Effector memory CD8-positive, alpha-beta T cell (primary cell): ENCODE results near the gene DRGX.
A peak's percentile ranks its signal among the peaks of the same experiment; 100 is the strongest.

Experiments used
- ATAC-seq: fragments of 150-1000 bp; cut with Tn5 transposase; replicated peaks from 2 replicates; pipeline ENCODE4 v1.10.0; 2021; ENCODE audit warnings: mild to moderate bottlenecking, moderate library complexity
- DNase-seq, 3 experiments: peaks; one replicate each; pipeline ENCODE4 v3.0.0; 2021
- H3K27ac Mint-ChIP-seq, 2 donors: one replicate each; pipeline ENCODE4 v1.8.0; 2022; ENCODE audit warnings: mild to moderate bottlenecking in 2 of 2, mixed read lengths in 2 of 2, moderate library complexity in 2 of 2
- H3K27me3 Mint-ChIP-seq, 2 donors: one replicate each; pipeline ENCODE4 v1.8.0; 2022; ENCODE audit warnings: mixed read lengths in 2 of 2
- H3K36me3 Mint-ChIP-seq: one replicate; pipeline ENCODE4 v1.8.0; 2022; ENCODE audit warnings: mild to moderate bottlenecking, moderate library complexity, mixed read lengths; ENCODE audit not compliant: insufficient read depth
- H3K4me1 Mint-ChIP-seq, 2 donors: one replicate each; pipeline ENCODE4 v1.8.0; 2022; ENCODE audit warnings: low read depth in 2 of 2, mixed read lengths in 2 of 2
- H3K4me3 Mint-ChIP-seq, 2 donors: one replicate each; pipeline ENCODE4 v1.8.0; 2022; ENCODE audit warnings: mild to moderate bottlenecking in 2 of 2, mixed read lengths in 2 of 2, moderate library complexity in 2 of 2
- H3K9me3 Mint-ChIP-seq, 2 donors: one replicate each; pipeline ENCODE4 v1.8.0; 2022; ENCODE audit warnings: mixed read lengths in 2 of 2

The DRGX gene

GRCh38 chr10:49398986-49399385 is 3.1 kb upstream of the DRGX start:
- Mint-ChIP-seq H3K36me3 (no peaks in the 10 kb centered on the region), H3K4me3 (peak overlapping the region; percentile 6 to 62), H3K27ac (no peak overlapping the region), H3K27me3 (peaks cover 86 to 100% of the 10 kb centered on the region in 2 donors), H3K9me3 (no peaks in the 10 kb centered on the region), H3K4me1 (peaks cover 4 to 13% of the 10 kb centered on the region in 2 donors)
- DNase-seq (no peak), ATAC-seq (no peak)

GRCh38 chr10:49398000-49398861 is 2.3 kb upstream of the DRGX start:
- peak; percentile 91 for ATAC-seq
- DNase-seq: peak; percentile 50 to 52 (median 51)
- Mint-ChIP-seq H3K27ac (no peak overlapping the region), H3K4me3 (peak overlapping the region; percentile 6 to 62), H3K9me3 (no peaks in the 10 kb centered on the region), H3K27me3 (peaks cover 86 to 100% of the 10 kb centered on the region in 2 donors), H3K4me1 (peaks cover 4 to 13% of the 10 kb centered on the region in 2 donors), H3K36me3 (no peaks in the 10 kb centered on the region)

- H3K27me3 Mint-ChIP-seq: peaks cover 85 to 99% of the 10 kb centered on the region in 2 donors
- no peak for DNase-seq
- no peaks in the 10 kb centered on the region for H3K9me3 Mint-ChIP-seq
- ATAC-seq: no peak
- H3K27ac Mint-ChIP-seq: no peak overlapping the region
- no peaks in the 10 kb centered on the region for H3K36me3 Mint-ChIP-seq
- peaks cover 4 to 13% of the 10 kb centered on the region in 2 donors for H3K4me1 Mint-ChIP-seq
- peak overlapping the region; percentile 46 to 62 for H3K4me3 Mint-ChIP-seq
These were observed 1.4 kb upstream of the DRGX start for GRCh38 chr10:49397036-49397999.

- no peaks in the 10 kb centered on the region for H3K36me3 Mint-ChIP-seq
- no peak for ATAC-seq
- H3K4me3 Mint-ChIP-seq: peak overlapping the region; percentile 36 to 46
- no peak for DNase-seq
- H3K27me3 Mint-ChIP-seq: peaks cover 85 to 99% of the 10 kb centered on the region in 2 donors
- no peak overlapping the region for H3K27ac Mint-ChIP-seq
- H3K4me1 Mint-ChIP-seq: peaks cover 4 to 13% of the 10 kb centered on the region in 2 donors
- H3K9me3 Mint-ChIP-seq: no peaks in the 10 kb centered on the region
These were observed 744 bp upstream of the DRGX start for GRCh38 chr10:49396666-49396999.

GRCh38 chr10:49394933-49395740 is 752 bp downstream of the DRGX start:
- Mint-ChIP-seq H3K36me3 (no peaks in the 10 kb centered on the region), H3K4me1 (peaks cover 4 to 13% of the 10 kb centered on the region in 2 donors), H3K9me3 (no peaks in the 10 kb centered on the region), H3K27ac (no peak overlapping the region), H3K27me3 (peaks cover 91 to 99% of the 10 kb centered on the region in 2 donors), H3K4me3 (peak overlapping the region in 1 of 2 donors; percentile 26)
- DNase-seq (no peak), ATAC-seq (no peak)

GRCh38 chr10:49393757-49394156 is 2.1 kb downstream of the DRGX start:
- ATAC-seq (no peak), DNase-seq (no peak)
- Mint-ChIP-seq H3K36me3 (no peaks in the 10 kb centered on the region), H3K27ac (no peak overlapping the region), H3K4me3 (no peak overlapping the region), H3K27me3 (peaks cover 88 to 99% of the 10 kb centered on the region in 2 donors), H3K9me3 (no peaks in the 10 kb centered on the region), H3K4me1 (peaks cover 4 to 13% of the 10 kb centered on the region in 2 donors)

GRCh38 chr10:49393301-49393700 is 2.6 kb downstream of the DRGX start:
- Mint-ChIP-seq H3K36me3 (no peaks in the 10 kb centered on the region), H3K9me3 (no peaks in the 10 kb centered on the region), H3K27me3 (peaks cover 88 to 99% of the 10 kb centered on the region in 2 donors), H3K27ac (no peak overlapping the region), H3K4me1 (peaks cover 3 to 10% of the 10 kb centered on the region in 2 donors), H3K4me3 (no peak overlapping the region)
- DNase-seq (no peak), ATAC-seq (no peak)

GRCh38 chr10:49389361-49389933 is 6.4 kb downstream of the DRGX start:
- H3K27me3 Mint-ChIP-seq: peaks cover 59 to 84% of the 10 kb centered on the region in 2 donors
- H3K27ac Mint-ChIP-seq: no peak overlapping the region
- no peak for DNase-seq
- H3K4me3 Mint-ChIP-seq: no peak overlapping the region
- H3K4me1 Mint-ChIP-seq: peaks cover 0 to 3% of the 10 kb centered on the region in 2 donors
- H3K36me3 Mint-ChIP-seq: no peaks in the 10 kb centered on the region
- H3K9me3 Mint-ChIP-seq: no peaks in the 10 kb centered on the region
- ATAC-seq: no peak

- no peaks in the 10 kb centered on the region for H3K36me3 Mint-ChIP-seq
- ATAC-seq: no peak
These were observed 7.7 kb downstream of the DRGX start for GRCh38 chr10:49388161-49388560.

GRCh38 chr10:49387071-49387470 is 8.8 kb downstream of the DRGX start:
- no peaks in the 10 kb centered on the region for H3K36me3 Mint-ChIP-seq
- no peaks in the 10 kb centered on the region for H3K9me3 Mint-ChIP-seq
- peaks cover 43 to 84% of the 10 kb centered on the region in 2 donors for H3K27me3 Mint-ChIP-seq
- no peak overlapping the region for H3K27ac Mint-ChIP-seq
- no peak for DNase-seq
- peaks cover 0 to 3% of the 10 kb centered on the region in 2 donors for H3K4me1 Mint-ChIP-seq
- ATAC-seq: no peak
- H3K4me3 Mint-ChIP-seq: no peak overlapping the region

More at GRCh38 chr10:49388161-49388560, 7.7 kb downstream of the DRGX start:
- peaks cover 0 to 3% of the 10 kb centered on the region in 2 donors for H3K4me1 Mint-ChIP-seq
- no peak overlapping the region for H3K27ac Mint-ChIP-seq
- H3K27me3 Mint-ChIP-seq: peaks cover 49 to 84% of the 10 kb centered on the region in 2 donors
- no peak overlapping the region for H3K4me3 Mint-ChIP-seq
- no peak for DNase-seq
- no peaks in the 10 kb centered on the region for H3K9me3 Mint-ChIP-seq

GRCh38 chr10:49385939-49386922 is 9.7 kb downstream of the DRGX start:
- Mint-ChIP-seq H3K27me3 (peaks cover 34 to 84% of the 10 kb centered on the region in 2 donors), H3K4me1 (peaks cover 0 to 3% of the 10 kb centered on the region in 2 donors)

More at GRCh38 chr10:49385939-49386922, 9.7 kb downstream of the DRGX start:
- Mint-ChIP-seq H3K4me3 (no peak overlapping the region), H3K9me3 (no peaks in the 10 kb centered on the region), H3K36me3 (peaks cover 3% of the 10 kb centered on the region), H3K27ac (no peak overlapping the region)
- DNase-seq: no peak
- ATAC-seq: no peak
